Measurements from ENCODE around the gene TRIM24.
"Not testable (repeated sequence)": the region's sequence is repeated elsewhere in the genome, so short reads cannot be mapped to it uniquely, and the experiment has no call there.

The TRIM24 gene

DNA sequence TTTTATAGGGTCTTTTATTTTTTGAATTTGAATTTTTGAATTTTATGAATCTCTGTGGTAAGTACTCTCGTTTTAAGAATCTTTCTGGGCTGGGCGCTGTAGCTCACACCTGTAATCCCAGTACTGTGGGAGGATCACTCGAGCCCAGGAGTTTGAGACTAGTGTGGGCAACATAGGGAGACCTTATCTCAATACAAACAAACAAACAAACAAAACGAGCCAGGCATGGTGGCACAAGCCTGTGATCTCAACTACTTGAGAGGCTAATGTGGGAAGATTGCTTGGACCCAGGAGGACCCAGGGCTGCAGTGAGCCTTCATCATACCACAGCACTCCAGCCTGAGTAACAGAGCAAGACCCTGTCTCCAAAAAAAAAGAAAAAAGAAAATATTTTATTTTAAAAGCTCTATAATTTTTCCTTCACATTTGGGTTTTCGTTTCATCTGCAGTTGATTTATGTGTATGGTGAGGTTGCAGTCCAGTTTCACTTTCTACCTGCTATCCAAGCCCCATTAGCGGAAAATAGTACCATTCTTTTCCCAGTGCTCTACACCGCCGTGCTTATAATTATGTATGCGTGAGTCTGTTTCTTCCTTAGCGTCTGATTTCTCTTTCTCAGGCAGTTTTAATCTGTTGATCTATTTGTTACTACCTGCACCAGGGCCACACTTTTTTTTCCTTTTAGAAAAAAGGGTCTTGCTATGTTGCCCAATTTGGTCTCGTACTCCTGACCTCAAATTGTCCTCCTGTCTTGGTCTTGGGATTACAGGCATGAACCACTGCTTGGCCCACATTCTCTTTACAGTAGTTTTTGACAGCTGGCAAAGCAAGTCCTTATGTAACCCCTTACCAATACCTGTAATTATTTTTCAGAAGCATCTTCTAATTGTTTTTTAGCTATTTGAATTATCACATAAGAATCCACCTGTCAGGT lies 21.7 kb downstream of the TRIM24 start:
- H3K9me3 ChIP-seq (ENCODE audit: control insufficient read depth, insufficient read depth, low read length), result no peaks in the 10 kb centered on the region
- H3K4me1 ChIP-seq (ENCODE audit: control insufficient read depth, insufficient read depth, low read length), result peaks cover 8% of the 10 kb centered on the region
- H3K9ac ChIP-seq (ENCODE audit: low read depth, low read length), result no peak overlapping the region
- H3K4me3 ChIP-seq (ENCODE audit: low read depth, low read length), result no peak overlapping the region
- no peaks in the 10 kb centered on the region for H3K36me3 ChIP-seq (ENCODE audit: control insufficient read depth, insufficient read depth, low read length)
- no peaks in the 10 kb centered on the region for H3K27me3 ChIP-seq (ENCODE audit: control insufficient read depth, insufficient read depth, low read length)

- peaks cover 4% of the 10 kb centered on the region for H3K4me1 ChIP-seq (ENCODE audit: control insufficient read depth, insufficient read depth, low read length)
- no peaks in the 10 kb centered on the region for H3K9me3 ChIP-seq (ENCODE audit: control insufficient read depth, insufficient read depth, low read length)
- no peaks in the 10 kb centered on the region for H3K36me3 ChIP-seq (ENCODE audit: control insufficient read depth, insufficient read depth, low read length)
- H3K9ac ChIP-seq (ENCODE audit: low read depth, low read length), result no peak overlapping the region
- H3K4me3 ChIP-seq (ENCODE audit: low read depth, low read length), result no peak overlapping the region
- H3K27me3 ChIP-seq (ENCODE audit: control insufficient read depth, insufficient read depth, low read length), result no peaks in the 10 kb centered on the region
These were observed 23.5 kb downstream of the TRIM24 start for GRCh38 chr7:138483531-138483930.

GRCh38 chr7:138485508-138485907 lies 25.4 kb downstream of the TRIM24 start:
- H3K36me3 ChIP-seq (ENCODE audit: control insufficient read depth, insufficient read depth, low read length); H3K9ac ChIP-seq (ENCODE audit: low read depth, low read length); H3K27me3 ChIP-seq (ENCODE audit: control insufficient read depth, insufficient read depth, low read length); H3K4me1 ChIP-seq (ENCODE audit: control insufficient read depth, insufficient read depth, low read length); H3K9me3 ChIP-seq (ENCODE audit: control insufficient read depth, insufficient read depth, low read length); H3K4me3 ChIP-seq (ENCODE audit: low read depth, low read length): not testable (repeated sequence)

GRCh38 chr7:138489139-138489538 lies 29.1 kb downstream of the TRIM24 start:
- H3K36me3 ChIP-seq (ENCODE audit: control insufficient read depth, insufficient read depth, low read length); H3K4me3 ChIP-seq (ENCODE audit: low read depth, low read length); H3K9ac ChIP-seq (ENCODE audit: low read depth, low read length); H3K4me1 ChIP-seq (ENCODE audit: control insufficient read depth, insufficient read depth, low read length); H3K9me3 ChIP-seq (ENCODE audit: control insufficient read depth, insufficient read depth, low read length); H3K27me3 ChIP-seq (ENCODE audit: control insufficient read depth, insufficient read depth, low read length): not testable (repeated sequence)

DNA sequence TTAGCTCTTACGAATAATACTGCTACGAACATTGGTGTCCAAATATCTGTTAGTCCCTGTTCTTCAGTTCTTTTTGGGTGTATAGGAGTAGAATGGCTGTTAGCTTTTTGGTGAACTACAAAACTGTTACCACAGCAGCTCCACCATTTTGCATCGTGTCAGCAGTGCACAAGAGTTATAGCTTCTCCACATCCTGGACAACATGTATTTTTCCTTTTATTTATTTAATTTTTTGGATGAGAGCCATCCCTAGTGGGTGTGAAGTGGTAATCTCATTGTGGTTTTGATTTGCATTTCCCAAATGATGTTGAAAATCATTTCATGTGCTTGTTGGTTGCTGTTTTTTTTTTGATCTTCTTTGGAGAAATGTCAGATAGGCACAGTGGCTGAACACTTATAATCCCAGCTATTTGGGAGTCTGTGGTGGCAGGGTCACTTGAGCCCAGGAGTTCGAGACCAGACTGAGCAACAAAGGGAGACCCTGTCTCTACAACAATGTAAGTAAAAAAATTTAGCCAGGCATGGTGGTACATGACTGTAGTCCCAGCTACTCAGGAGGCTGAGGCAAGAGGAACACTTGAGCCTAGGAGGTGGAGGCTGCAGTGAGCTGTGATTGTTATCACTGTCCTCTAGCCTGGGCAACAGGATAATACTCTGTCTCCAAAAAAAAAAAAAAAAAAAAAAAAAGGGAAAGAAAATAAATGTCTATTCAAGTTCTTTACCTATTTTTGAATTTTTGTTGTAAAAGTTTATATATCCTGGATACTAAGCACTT lies 31.7 kb downstream of the TRIM24 start:
- H3K9ac ChIP-seq (ENCODE audit: low read depth, low read length), result no peak overlapping the region
- H3K4me1 ChIP-seq (ENCODE audit: control insufficient read depth, insufficient read depth, low read length), result peaks cover 4% of the 10 kb centered on the region
- H3K4me3 ChIP-seq (ENCODE audit: low read depth, low read length), result no peak overlapping the region
- H3K27me3 ChIP-seq (ENCODE audit: control insufficient read depth, insufficient read depth, low read length), result no peaks in the 10 kb centered on the region
- H3K36me3 ChIP-seq (ENCODE audit: control insufficient read depth, insufficient read depth, low read length), result no peaks in the 10 kb centered on the region
- H3K9me3 ChIP-seq (ENCODE audit: control insufficient read depth, insufficient read depth, low read length), result no peaks in the 10 kb centered on the region

DNA sequence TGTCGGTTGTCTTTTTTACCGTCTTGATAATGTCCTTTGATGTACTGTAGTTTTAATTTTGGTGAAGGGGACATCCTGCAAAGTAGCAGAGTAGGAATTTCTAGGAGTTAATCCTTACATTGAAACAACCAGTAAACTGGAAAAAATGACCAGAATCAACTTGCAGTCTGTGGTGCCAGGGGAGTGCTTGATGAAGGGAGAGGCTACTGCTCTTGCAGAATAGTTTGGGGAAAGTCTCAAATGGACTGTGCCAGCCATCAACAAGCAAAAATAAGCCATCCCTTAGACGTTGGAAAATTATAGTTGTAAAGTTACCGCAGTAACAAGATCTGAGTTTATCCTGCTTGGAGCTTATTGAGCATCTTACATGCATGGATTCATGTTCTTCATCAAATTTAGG lies 32.4 kb downstream of the TRIM24 start:
- Histone ChIP-seq H3K9me3 (ENCODE audit: control insufficient read depth, insufficient read depth, low read length) (no peaks in the 10 kb centered on the region), H3K9ac (ENCODE audit: low read depth, low read length) (no peak overlapping the region), H3K27me3 (ENCODE audit: control insufficient read depth, insufficient read depth, low read length) (no peaks in the 10 kb centered on the region), H3K4me1 (ENCODE audit: control insufficient read depth, insufficient read depth, low read length) (peaks cover 4% of the 10 kb centered on the region), H3K4me3 (ENCODE audit: low read depth, low read length) (no peak overlapping the region), H3K36me3 (ENCODE audit: control insufficient read depth, insufficient read depth, low read length) (no peaks in the 10 kb centered on the region)

GRCh38 chr7:138493535-138493934 lies 33.5 kb downstream of the TRIM24 start:
- Histone ChIP-seq H3K4me3 (ENCODE audit: low read depth, low read length) (no peak overlapping the region), H3K36me3 (ENCODE audit: control insufficient read depth, insufficient read depth, low read length) (no peaks in the 10 kb centered on the region), H3K9me3 (ENCODE audit: control insufficient read depth, insufficient read depth, low read length) (no peaks in the 10 kb centered on the region), H3K4me1 (ENCODE audit: control insufficient read depth, insufficient read depth, low read length) (peaks cover 4% of the 10 kb centered on the region), H3K27me3 (ENCODE audit: control insufficient read depth, insufficient read depth, low read length) (no peaks in the 10 kb centered on the region), H3K9ac (ENCODE audit: low read depth, low read length) (no peak overlapping the region)

DNA sequence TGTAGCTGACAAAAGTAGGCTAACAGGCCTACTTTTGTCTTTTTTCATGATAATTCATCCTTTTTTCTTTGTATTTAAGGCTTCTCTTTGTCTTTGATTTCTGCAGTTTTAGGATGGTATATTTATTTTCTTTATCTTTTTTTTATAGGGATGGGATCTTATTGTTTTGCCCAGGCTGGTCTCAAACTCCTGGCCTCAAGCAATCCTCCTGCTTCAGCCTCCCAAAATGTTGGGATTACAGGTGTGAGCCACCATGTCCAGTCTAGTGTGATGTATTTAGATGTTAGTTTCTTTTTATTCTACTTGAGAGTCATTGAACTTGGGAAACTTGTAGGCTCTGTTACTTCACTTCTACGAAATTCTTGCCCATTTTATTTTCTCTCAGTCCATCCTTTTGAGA lies 35.4 kb downstream of the TRIM24 start:
- no peaks in the 10 kb centered on the region for H3K36me3 ChIP-seq (ENCODE audit: control insufficient read depth, insufficient read depth, low read length)
- no peaks in the 10 kb centered on the region for H3K9me3 ChIP-seq (ENCODE audit: control insufficient read depth, insufficient read depth, low read length)
- no peak overlapping the region for H3K9ac ChIP-seq (ENCODE audit: low read depth, low read length)
- no peak overlapping the region for H3K4me3 ChIP-seq (ENCODE audit: low read depth, low read length)
- H3K4me1 ChIP-seq (ENCODE audit: control insufficient read depth, insufficient read depth, low read length), result peaks cover 4% of the 10 kb centered on the region
- H3K27me3 ChIP-seq (ENCODE audit: control insufficient read depth, insufficient read depth, low read length), result no peaks in the 10 kb centered on the region

GRCh38 chr7:138499340-138499739 lies 39.3 kb downstream of the TRIM24 start:
- no peaks in the 10 kb centered on the region for H3K36me3 ChIP-seq (ENCODE audit: control insufficient read depth, insufficient read depth, low read length)
- no peak overlapping the region for H3K4me3 ChIP-seq (ENCODE audit: low read depth, low read length)
- H3K9ac ChIP-seq (ENCODE audit: low read depth, low read length), result no peak overlapping the region
- H3K9me3 ChIP-seq (ENCODE audit: control insufficient read depth, insufficient read depth, low read length), result no peaks in the 10 kb centered on the region
- peaks cover 4% of the 10 kb centered on the region for H3K4me1 ChIP-seq (ENCODE audit: control insufficient read depth, insufficient read depth, low read length)
- H3K27me3 ChIP-seq (ENCODE audit: control insufficient read depth, insufficient read depth, low read length), result no peaks in the 10 kb centered on the region

DNA sequence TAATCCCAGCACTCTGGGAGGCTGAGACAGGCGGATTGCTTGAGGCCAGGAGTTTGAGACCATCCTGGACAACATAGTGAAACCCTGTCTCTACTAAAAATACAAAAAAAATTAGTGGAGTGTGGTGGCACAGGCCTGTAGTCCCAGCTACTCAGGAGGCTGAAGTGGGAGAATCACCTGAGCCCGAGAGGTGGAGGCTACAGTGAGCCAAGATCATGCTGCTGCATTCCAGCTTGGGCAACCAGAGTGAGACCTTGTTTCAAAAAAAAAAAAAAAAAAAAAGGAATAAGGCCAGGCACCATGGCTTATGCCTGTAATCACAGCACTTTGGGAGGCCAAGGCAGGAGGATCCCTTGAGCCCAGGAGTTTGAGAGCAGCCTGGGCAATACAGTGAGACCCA lies 40.2 kb downstream of the TRIM24 start:
- not testable (repeated sequence) for H3K4me1 ChIP-seq (ENCODE audit: control insufficient read depth, insufficient read depth, low read length); H3K27me3 ChIP-seq (ENCODE audit: control insufficient read depth, insufficient read depth, low read length); H3K9me3 ChIP-seq (ENCODE audit: control insufficient read depth, insufficient read depth, low read length); H3K9ac ChIP-seq (ENCODE audit: low read depth, low read length); H3K4me3 ChIP-seq (ENCODE audit: low read depth, low read length); H3K36me3 ChIP-seq (ENCODE audit: control insufficient read depth, insufficient read depth, low read length)

DNA sequence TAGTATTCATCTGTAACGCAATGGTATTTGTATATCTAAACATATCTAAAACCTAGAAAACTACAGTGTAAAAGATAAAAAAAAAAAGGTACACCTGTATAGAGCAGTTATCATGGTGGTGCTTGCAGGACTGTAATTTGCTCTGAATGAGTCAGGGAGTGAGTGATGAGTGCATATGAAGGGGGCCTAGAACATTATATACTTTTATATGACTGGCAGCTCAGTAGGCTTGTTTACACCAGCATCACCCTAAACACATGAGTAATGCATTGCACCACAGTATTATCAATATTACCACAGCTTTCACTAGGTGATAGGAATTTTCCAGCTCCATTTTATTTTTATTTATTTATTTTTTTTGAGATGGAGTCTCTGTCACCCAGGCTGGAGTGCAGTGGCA lies 40.8 kb downstream of the TRIM24 start:
- Histone ChIP-seq H3K9ac (ENCODE audit: low read depth, low read length) (no peak overlapping the region), H3K36me3 (ENCODE audit: control insufficient read depth, insufficient read depth, low read length) (no peaks in the 10 kb centered on the region), H3K4me1 (ENCODE audit: control insufficient read depth, insufficient read depth, low read length) (no peaks in the 10 kb centered on the region), H3K4me3 (ENCODE audit: low read depth, low read length) (no peak overlapping the region), H3K27me3 (ENCODE audit: control insufficient read depth, insufficient read depth, low read length) (no peaks in the 10 kb centered on the region), H3K9me3 (ENCODE audit: control insufficient read depth, insufficient read depth, low read length) (no peaks in the 10 kb centered on the region)

Data from iPS-15b (cell line).